HepG2 (cell line): ENCODE results near the gene PRKAR1A. TPM values are rescaled to one million over a fixed set of nuclear protein-coding genes. Genes with fewer than 3 reads are reported as not detected.
A peak's percentile ranks its signal among the peaks of the same experiment; 100 is the strongest.

Experiments
- CHD2 ChIP-seq: IDR thresholded peaks from 2 replicates; pipeline ENCODE4 v1.6.1; 2011; ENCODE audit warnings: low read depth, low read length, improper control_type of control experiment
- DMAP1 ChIP-seq: IDR thresholded peaks from 2 replicates; pipeline ENCODE4 v1.6.1; 2016
- E2F1 ChIP-seq: sonication (generic); formaldehyde crosslinking; IDR thresholded peaks from 2 replicates; pipeline ENCODE4 v1.5.0; 2020; ENCODE audit warnings: missing genetic modification reagents
- ESRRA ChIP-seq: sonication (generic); formaldehyde crosslinking; IDR thresholded peaks from 2 replicates; pipeline ENCODE4 v1.5.1; 2020; ENCODE audit warnings: mild to moderate bottlenecking, low read depth, missing genetic modification reagents
- HDAC2 ChIP-seq: sonication (generic); formaldehyde crosslinking; IDR thresholded peaks from 2 replicates; pipeline ENCODE4 v1.4.0; 2020; ENCODE audit warnings: missing genetic modification reagents
- KDM5B ChIP-seq: sonication (generic); formaldehyde crosslinking; IDR thresholded peaks from 2 replicates; pipeline ENCODE4 v1.4.0; 2020; ENCODE audit warnings: missing genetic modification reagents, mild to moderate bottlenecking, borderline replicate concordance
- SAP130 ChIP-seq: IDR thresholded peaks from 2 replicates; pipeline ENCODE4 v1.6.1; 2016; ENCODE audit warnings: low read depth
- TERF1 ChIP-seq: sonication (generic); formaldehyde crosslinking; IDR thresholded peaks from 2 replicates; pipeline ENCODE4 v1.8.0; 2022; ENCODE audit warnings: mild to moderate bottlenecking, missing genetic modification reagents, moderate library complexity
- TIGD3 ChIP-seq: sonication (generic); formaldehyde crosslinking; IDR thresholded peaks from 2 replicates; pipeline ENCODE4 v1.5.1; 2020; ENCODE audit warnings: mild to moderate bottlenecking, missing genetic modification reagents, borderline replicate concordance
- ZBTB20 ChIP-seq: sonication (generic); formaldehyde crosslinking; IDR thresholded peaks from 2 replicates; pipeline ENCODE4 v1.8.1; 2023; ENCODE audit warnings: missing genetic modification reagents, low read depth, mild to moderate bottlenecking, borderline replicate concordance
- ZBTB33 ChIP-seq: sonication (generic); formaldehyde crosslinking; IDR thresholded peaks from 2 replicates; pipeline ENCODE4 v1.4.0; 2020; ENCODE audit warnings: missing genetic modification reagents
- ZFAT ChIP-seq: sonication (generic); formaldehyde crosslinking; conservative IDR thresholded peaks from 2 replicates; pipeline ENCODE4 v1.8.1; 2023; ENCODE audit warnings: missing genetic modification reagents, inconsistent platforms
- ZNF138 ChIP-seq: sonication (generic); formaldehyde crosslinking; IDR thresholded peaks from 2 replicates; pipeline ENCODE4 v1.5.0; 2020; ENCODE audit warnings: mild to moderate bottlenecking, low read depth, missing genetic modification reagents
- ZNF446 ChIP-seq: sonication (generic); formaldehyde crosslinking; IDR thresholded peaks from 2 replicates; pipeline ENCODE4 v1.5.0; 2020; ENCODE audit warnings: mild to moderate bottlenecking, missing genetic modification reagents
- ZNF564 ChIP-seq: sonication (generic); formaldehyde crosslinking; IDR thresholded peaks from 2 replicates; pipeline ENCODE4 v1.8.1; 2023; ENCODE audit warnings: mild to moderate bottlenecking, missing genetic modification reagents
- ZNF570 ChIP-seq: sonication (generic); formaldehyde crosslinking; IDR thresholded peaks from 2 replicates; pipeline ENCODE4 v1.4.0; 2020; ENCODE audit warnings: mild to moderate bottlenecking, missing genetic modification reagents, borderline replicate concordance
- ZNF670 ChIP-seq: sonication (generic); formaldehyde crosslinking; IDR thresholded peaks from 2 replicates; pipeline ENCODE4 v1.8.0; 2022; ENCODE audit warnings: mild to moderate bottlenecking, missing genetic modification reagents, borderline replicate concordance
- ZNF710 ChIP-seq: sonication (generic); formaldehyde crosslinking; IDR thresholded peaks from 2 replicates; pipeline ENCODE4 v1.5.0; 2020; ENCODE audit warnings: mild to moderate bottlenecking, missing genetic modification reagents, borderline replicate concordance
- ZNF773 ChIP-seq: sonication (generic); formaldehyde crosslinking; IDR thresholded peaks from 2 replicates; pipeline ENCODE4 v1.4.0; 2020; ENCODE audit warnings: missing genetic modification reagents, borderline replicate concordance
- ZNF777 ChIP-seq: sonication (generic); formaldehyde crosslinking; IDR thresholded peaks from 2 replicates; pipeline ENCODE4 v1.4.0; 2020; ENCODE audit warnings: missing genetic modification reagents
- ZNF816 ChIP-seq: sonication (generic); formaldehyde crosslinking; IDR thresholded peaks from 2 replicates; pipeline ENCODE4 v1.8.0; 2022; ENCODE audit warnings: missing genetic modification reagents, mild to moderate bottlenecking, borderline replicate concordance
- polyA plus RNA-seq, 8 experiments: library from polyadenylated mRNA; depleted of rRNA in 3 of 8; stranded (reverse) in 7 of 8; unstranded in 1 of 8; fragments of >200 nt; fragmentation: Illumina TruSeq in 4 of 8; extraction: Trizol in 4 of 8; gene quantifications; 2 replicates each; pipeline versions ENCODE4 v1.2.1 to v1.2.3, GENCODE V29; 2011 to 2016; ENCODE audit warnings: low read depth in 4 of 8, missing spikeins in 1 of 8, mixed read lengths in 1 of 8; ENCODE audit not compliant: insufficient read depth in 1 of 8
- total RNA-seq, 5 experiments: library from RNA; depleted of rRNA; stranded (reverse); fragments of >200 nt; fragmentation: Illumina TruSeq; extraction: Trizol; gene quantifications; 2 replicates each; pipeline ENCODE4 v1.2.3, GENCODE V29; 2016; ENCODE audit warnings: low read depth in 1 of 5

PRKAR1A gene
- total and polyA plus RNA-seq, 2 of the 13 experiments (the other 11 are each of a cell fraction or from before 2014, with no cell fraction given) = 265 to 266 TPM

GRCh38 chr17:68511671-68512246, 471 bp upstream of the PRKAR1A start (continued):
- TF ChIP-seq TERF1 (CRISPR knock-in tag) (0 out of 2 replicates have a peak, but pooled peaks have one; percentile 72), HDAC2 (peak; percentile 15), ZFAT (no peak), ZNF446 (CRISPR knock-in tag) (peak; percentile 95; the same call in 1 of the 2 replicates), E2F1 (CRISPR knock-in tag) (peak; percentile 51; the same call in 1 of the 2 replicates), ZBTB33 (CRISPR knock-in tag) (no peak), ESRRA (CRISPR knock-in tag) (peak; percentile 62; the same call in 1 of the 2 replicates), ZNF777 (CRISPR knock-in tag) (0 out of 2 replicates have a peak, but pooled peaks have one; percentile 29), ZNF564 (peak; percentile 72; the same call in 1 of the 2 replicates), ZNF138 (CRISPR knock-in tag) (0 out of 2 replicates have a peak, but pooled peaks have one; percentile 37), ZNF670 (CRISPR knock-in tag) (peak; percentile 43; the same call in 1 of the 2 replicates), SAP130 (peak; percentile 98), ZNF816 (CRISPR knock-in tag) (peak; percentile 89), ZBTB20 (0 out of 2 replicates have a peak, but pooled peaks have one; percentile 39), ZNF570 (CRISPR knock-in tag) (no peak; the same call in 1 of the 2 replicates), TIGD3 (CRISPR knock-in tag) (no peak), CHD2 (no peak), ZNF710 (CRISPR knock-in tag) (peak; percentile 70; the same call in 1 of the 2 replicates), KDM5B (CRISPR knock-in tag) (peak; percentile 92), DMAP1 (CRISPR knock-in tag) (peak; percentile 60; the same call in 1 of the 2 replicates), ZNF773 (peak; percentile 16; the same call in 1 of the 2 replicates)
